IMR-90 (cell line): Measurements from ENCODE around the gene ASB3. TPM values are rescaled to one million over a fixed set of nuclear protein-coding genes. Genes with fewer than 3 reads are reported as not detected.

Source experiments
- ATAC-seq: fragments of 200-7000 bp; cut with Tn5 transposase; 2 replicates; pipeline ENCODE4 v1.9.1; 2020; ENCODE audit warnings: low read depth, mild to moderate bottlenecking, moderate library complexity
- BruUV-seq: library from RNA; stranded (reverse); fragments of 400-500 nt; replicated peaks from 2 replicates; lab custom pipeline; 2021; lab: Mats Ljungman, UMichigan
- CTCF ChIA-PET: fragments of 300-600 bp; formaldehyde crosslinking; extraction: SDS; loops from one replicate; lab custom pipeline; 2021; ENCODE audit warnings: antibody characterized with exemption; lab: Yijun Ruan, JAX
- POLR2A ChIA-PET: fragments of 300-600 bp; sonication (Branson Sonifier 250); formaldehyde crosslinking; loops from one replicate; lab custom pipeline; 2022; ENCODE audit warnings: antibody characterized with exemption; ENCODE audit not compliant: unreplicated experiment; lab: Charles Lee
- DNase-seq: peaks from one replicate; pipeline ENCODE4 v3.0.0; 2013
- H2AFZ ChIP-seq: replicated peaks from 2 replicates; pipeline ENCODE3; 2013; ENCODE audit warnings: low read length, mild to moderate bottlenecking; ENCODE audit not compliant: poor library complexity
- H2AK5ac ChIP-seq: 2 replicates; pipeline ENCODE4 v1.6.1; 2013; ENCODE audit warnings: low read depth, low read length, inconsistent platforms
- H2AK9ac ChIP-seq: replicated peaks from 2 replicates; pipeline ENCODE3; 2013; ENCODE audit warnings: mild to moderate bottlenecking, low read depth, low read length, moderate library complexity; ENCODE audit not compliant: poor library complexity
- H2BK120ac ChIP-seq: 2 replicates; pipeline ENCODE4 v1.6.1; 2013; ENCODE audit warnings: low read depth, low read length, inconsistent platforms
- H2BK15ac ChIP-seq: 3 replicates; pipeline ENCODE4 v1.6.1; 2013; ENCODE audit warnings: low read depth, low read length, inconsistent platforms
- H2BK20ac ChIP-seq: 2 replicates; pipeline ENCODE4 v1.6.1; 2013; ENCODE audit warnings: low read depth, mild to moderate bottlenecking, inconsistent platforms, low read length, moderate library complexity
- H2BK5ac ChIP-seq: 2 replicates; pipeline ENCODE4 v1.6.1; 2013; ENCODE audit warnings: mild to moderate bottlenecking, low read depth, low read length, inconsistent platforms; ENCODE audit not compliant: poor library complexity, severe bottlenecking
- H3K14ac ChIP-seq: replicated peaks from 2 replicates; pipeline ENCODE4 v1.6.1; 2013; ENCODE audit warnings: low read depth, low read length, inconsistent platforms
- H3K18ac ChIP-seq: 2 replicates; pipeline ENCODE4 v1.6.1; 2013; ENCODE audit warnings: low read depth, low read length, control low read depth
- H3K23ac ChIP-seq: 2 replicates; pipeline ENCODE4 v1.6.1; 2013; ENCODE audit warnings: low read depth, low read length, inconsistent platforms
- H3K27ac ChIP-seq: 2 replicates; pipeline ENCODE4 v1.5.1; 2013; ENCODE audit warnings: mild to moderate bottlenecking, control low read depth, low read length; ENCODE audit not compliant: insufficient read depth
- H3K27me3 ChIP-seq: 2 replicates; pipeline ENCODE4 v1.6.1; 2013; ENCODE audit warnings: low read length; ENCODE audit not compliant: control insufficient read depth, insufficient read depth
- H3K36me3 ChIP-seq: 2 replicates; pipeline ENCODE4 v1.6.1; 2013; ENCODE audit warnings: low read length, mixed read lengths; ENCODE audit not compliant: control insufficient read depth, insufficient read depth
- H3K4ac ChIP-seq: 2 replicates; pipeline ENCODE4 v1.6.1; 2013; ENCODE audit warnings: low read depth, low read length, inconsistent platforms
- H3K4me1 ChIP-seq: 2 replicates; pipeline ENCODE4 v1.6.1; 2013; ENCODE audit warnings: low read length, mixed read lengths; ENCODE audit not compliant: control insufficient read depth, insufficient read depth
- H3K4me2 ChIP-seq: 2 replicates; pipeline ENCODE4 v1.6.1; 2013; ENCODE audit warnings: low read depth, mild to moderate bottlenecking, control low read depth, low read length, moderate library complexity
- H3K4me3 ChIP-seq: 2 replicates; pipeline ENCODE4 v1.5.1; 2013; ENCODE audit warnings: low read depth, mild to moderate bottlenecking, control low read depth, low read length, moderate library complexity; ENCODE audit not compliant: insufficient read depth
- H3K56ac ChIP-seq: 2 replicates; pipeline ENCODE4 v1.6.1; 2013; ENCODE audit warnings: low read length, inconsistent platforms; ENCODE audit not compliant: insufficient read depth; ENCODE audit errors: extremely low read depth
- H3K79me1 ChIP-seq, 2 experiments: 2 replicates each; pipeline ENCODE4 v1.6.1; 2013; ENCODE audit warnings: low read length in 2 of 2, inconsistent platforms in 1 of 2, low read depth in 1 of 2
- H3K9ac ChIP-seq: 2 replicates; pipeline ENCODE4 v1.6.1; 2013; ENCODE audit warnings: low read depth, low read length, control low read depth
- H3K9me1 ChIP-seq: 2 replicates; pipeline ENCODE4 v1.6.1; 2013; ENCODE audit warnings: low read length, inconsistent platforms; ENCODE audit not compliant: insufficient read depth
- H3K9me3 ChIP-seq: 2 replicates; pipeline ENCODE4 v1.6.1; 2013; ENCODE audit warnings: low read length; ENCODE audit not compliant: control insufficient read depth, insufficient read depth
- H4K20me1 ChIP-seq: 2 replicates; pipeline ENCODE4 v1.6.1; 2013; ENCODE audit warnings: low read length, inconsistent platforms; ENCODE audit not compliant: insufficient read depth
- H4K5ac ChIP-seq: 2 replicates; pipeline ENCODE4 v1.6.1; 2013; ENCODE audit warnings: mild to moderate bottlenecking, low read depth, low read length, control low read depth
- H4K8ac ChIP-seq, 2 experiments: 2 replicates each; pipeline ENCODE4 v1.6.1; 2013; ENCODE audit warnings: low read depth in 2 of 2, low read length in 2 of 2, control low read depth in 1 of 2, inconsistent platforms in 1 of 2
- H4K91ac ChIP-seq: 2 replicates; pipeline ENCODE4 v1.6.1; 2013; ENCODE audit warnings: low read depth, low read length, inconsistent platforms; ENCODE audit not compliant: insufficient read depth
- CHD1 ChIP-seq: IDR thresholded peaks from 2 replicates; pipeline ENCODE4 v1.6.1; 2012; ENCODE audit warnings: low read depth, low read length, improper control_type of control experiment
- CTCF ChIP-seq: conservative IDR thresholded peaks from 2 replicates; pipeline ENCODE4 v1.5.1; 2012; ENCODE audit warnings: mild to moderate bottlenecking, low read depth, low read length, improper control_type of control experiment
- ELK1 ChIP-seq: fragments of 150-350 bp; IDR thresholded peaks from 2 replicates; pipeline ENCODE4 v1.6.1; 2016; ENCODE audit warnings: low read depth, mild to moderate bottlenecking, low read length, moderate library complexity, borderline replicate concordance
- MAFK ChIP-seq: IDR thresholded peaks from 2 replicates; pipeline ENCODE4 v1.6.1; 2012; ENCODE audit warnings: low read depth, low read length, improper control_type of control experiment
- MXI1 ChIP-seq: IDR thresholded peaks from 2 replicates; pipeline ENCODE4 v1.6.1; 2012; ENCODE audit warnings: low read depth, mild to moderate bottlenecking, low read length, moderate library complexity, borderline replicate concordance
- NFE2L2 ChIP-seq: fragments of 150-350 bp; IDR thresholded peaks from 2 replicates; pipeline ENCODE4 v1.6.1; 2016; ENCODE audit warnings: low read depth, mild to moderate bottlenecking, low read length
- RAD21 ChIP-seq: IDR thresholded peaks from 2 replicates; pipeline ENCODE4 v1.6.1; 2012; ENCODE audit warnings: low read length, improper control_type of control experiment
- RCOR1 ChIP-seq: IDR thresholded peaks from 2 replicates; pipeline ENCODE4 v1.6.1; 2012; ENCODE audit warnings: mild to moderate bottlenecking, low read length, improper control_type of control experiment; ENCODE audit not compliant: insufficient replicate concordance
- RFX5 ChIP-seq: IDR thresholded peaks from 2 replicates; pipeline ENCODE4 v1.8.0; 2012; ENCODE audit warnings: low read depth, mild to moderate bottlenecking, low read length, moderate library complexity
- SMC3 ChIP-seq: fragments of 150-350 bp; IDR thresholded peaks from 2 replicates; pipeline ENCODE4 v1.6.1; 2016; ENCODE audit warnings: low read depth, mild to moderate bottlenecking, antibody characterized with exemption, low read length, moderate library complexity
- USF2 ChIP-seq: fragments of 150-350 bp; IDR thresholded peaks from 2 replicates; pipeline ENCODE4 v1.6.1; 2017; ENCODE audit warnings: mild to moderate bottlenecking, antibody characterized with exemption, low read length, low read depth
- WGBS, 2 experiments: methylation state at CpG; one replicate each; pipeline versions ENCODE4 v1.1.5 to v1.1.7; 2013; ENCODE audit warnings: missing lambda C conversion rate in 2 of 2; ENCODE audit not compliant: insufficient read length in 1 of 2; ENCODE audit errors: extremely low coverage in 2 of 2; 5-methylcytosine and 5-hydroxymethylcytosine counted together
- dilution Hi-C: fragments of 300-500 bp; cut with HindIII; formaldehyde crosslinking; loops from one replicate; pipeline ENCODE4 v1.14.3; 2018; ENCODE audit warnings: low sequenced_read_pairs; ENCODE audit not compliant: unreplicated experiment
- in situ Hi-C: fragments of 300-500 bp; cut with MboI; formaldehyde crosslinking; loops from 3 replicates; pipeline ENCODE4 v1.14.3; 2019; ENCODE audit warnings: low sequenced_read_pairs, inconsistent platforms, mixed read lengths
- intact Hi-C: fragments of 100-400 bp; cut with micrococcal nuclease; formaldehyde crosslinking; loops from 2 replicates; pipeline ENCODE4 v1.10.0; 2022
- polyA plus RNA-seq, 3 experiments: library from polyadenylated mRNA; depleted of rRNA; stranded (reverse); fragments of >200 nt; gene quantifications; 2 replicates each; pipeline ENCODE4 v1.2.3, GENCODE V29; 2012; ENCODE audit warnings: low replicate concordance in 1 of 3
- total RNA-seq: library from RNA; depleted of rRNA; stranded (reverse); fragments of >200 nt; gene quantifications from 2 replicates; pipeline ENCODE4 v1.2.3, GENCODE V29; 2012

Gene ASB3
- total and polyA plus RNA-seq, 2 of the 4 experiments (the other 2 are of a cell fraction) = 19.2 to 36.2 TPM

- no peak overlapping the region for H2BK15ac ChIP-seq
- H3K27ac ChIP-seq = no peak overlapping the region
- no peak for TF ChIP-seq SMC3
- TF ChIP-seq MAFK = no peak
- no peak for TF ChIP-seq ELK1
- TF ChIP-seq NFE2L2 = no peak
- TF ChIP-seq USF2 = no peak
- TF ChIP-seq RFX5 = no peak
- TF ChIP-seq MXI1 = no peak
- no peak for TF ChIP-seq RAD21
- no peak for TF ChIP-seq CTCF
- no peak for TF ChIP-seq CHD1
- TF ChIP-seq RCOR1 = no peak
- H3K9ac ChIP-seq = no peak overlapping the region
- H3K4me3 ChIP-seq = no peak overlapping the region
- no TSS peak for BruUV-seq
- dilution Hi-C loops (no loop called here), intact Hi-C loops (no loop called here), in situ Hi-C loops (no loop called here)
- H3K4ac ChIP-seq = no peak overlapping the region
- POLR2A ChIA-PET = interaction anchor here (0.6 kb wide), 1 partner anchor 424 kb away, joined by 3 read pairs; no protein-coding TSS in a partner anchor
- no peak overlapping the region for H2AK9ac ChIP-seq
- H2BK20ac ChIP-seq = no peak overlapping the region
- no peaks in the 10 kb centered on the region for H4K20me1 ChIP-seq
- no peak overlapping the region for H3K14ac ChIP-seq
- H4K91ac ChIP-seq = no peak overlapping the region
- H3K4me1 ChIP-seq = no peaks in the 10 kb centered on the region
- H3K18ac ChIP-seq = no peak overlapping the region
- H3K27me3 ChIP-seq = no peaks in the 10 kb centered on the region
- H4K8ac ChIP-seq = no peak overlapping the region
- no peak overlapping the region for H3K56ac ChIP-seq
- H2BK120ac ChIP-seq = no peak overlapping the region
- no peaks in the 10 kb centered on the region for H3K36me3 ChIP-seq
- no peaks in the 10 kb centered on the region; the same call in 1 of the 2 replicates for H3K9me1 ChIP-seq
- no peak overlapping the region for H2BK5ac ChIP-seq
- WGBS, 2 experiments = 38% methylated on average over 2 of the region's 4 CpGs; no CpG with 5 or more reads in 1 of the 2 experiments
- H2AK5ac ChIP-seq = no peak overlapping the region
- no peaks in the 10 kb centered on the region for H3K9me3 ChIP-seq
- DNase-seq = no peak
- ATAC-seq = peak; percentile 74
- H3K79me1 ChIP-seq = no peaks in the 10 kb centered on the region
- H3K23ac ChIP-seq = no peak overlapping the region
- H2AFZ ChIP-seq = no peak overlapping the region
- H4K5ac ChIP-seq = no peak overlapping the region
- CTCF ChIA-PET = no interaction called here
- no peak overlapping the region for H3K4me2 ChIP-seq
Observed at GRCh38 chr2:53629501-53629900, 157.3 kb downstream of the ASB3 start.
